NT2/D1 (cell line): ENCODE measurements around the gene PHF21B.

Experiments used
- SUZ12 ChIP-seq: IDR thresholded peaks from 2 replicates; pipeline ENCODE4 v1.6.1; 2011; ENCODE audit not compliant: insufficient read length, insufficient read depth; ENCODE audit errors: extremely low read depth
- YY1 ChIP-seq: IDR thresholded peaks from 2 replicates; pipeline ENCODE4 v1.6.1; 2011; ENCODE audit not compliant: insufficient read length, insufficient read depth
- ZNF274 ChIP-seq: IDR thresholded peaks from 2 replicates; pipeline ENCODE4 v1.6.1; 2011; ENCODE audit warnings: mild to moderate bottlenecking, low read depth, low read length

DNA sequence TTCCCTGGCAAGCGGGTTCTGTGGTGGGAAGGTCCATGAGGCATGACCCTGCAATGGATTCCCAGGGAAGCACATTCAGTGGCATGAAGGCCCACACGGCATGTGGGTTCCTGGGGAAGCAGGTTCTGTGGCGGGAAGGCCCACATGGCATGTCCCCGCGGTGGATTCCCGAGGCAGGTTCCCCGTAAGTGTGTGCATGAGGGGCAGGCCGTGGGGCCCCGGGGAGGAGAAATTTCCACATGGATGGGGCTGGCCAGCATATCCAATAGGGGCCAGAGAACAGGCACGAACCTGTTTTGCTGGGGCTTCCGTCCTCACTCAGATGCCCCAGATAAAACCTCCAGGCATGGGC, 83.7 kb downstream of the PHF21B start:
- TF ChIP-seq YY1 (no peak), ZNF274 (no peak), SUZ12 (no peak)
